Panc1 (cell line): ENCODE data around the gene ATP10A. TPM values are rescaled to one million over a fixed set of nuclear protein-coding genes. Genes with fewer than 3 reads are reported as not detected.

ENCODE experiments used
- ATAC-seq: fragments of 200-7000 bp; cut with Tn5 transposase; 2 replicates; pipeline ENCODE4 v1.9.1; 2020; ENCODE audit warnings: mild to moderate bottlenecking, moderate library complexity
- BruUV-seq: library from RNA; stranded (reverse); fragments of 400-500 nt; replicated peaks from 2 replicates; lab custom pipeline; 2021; lab: Mats Ljungman, UMichigan
- CTCF ChIA-PET: fragments of 300-600 bp; sonication (Branson Sonifier 250); formaldehyde crosslinking; loops from one replicate; lab custom pipeline; 2022; ENCODE audit warnings: antibody characterized with exemption; lab: Charles Lee
- POLR2A ChIA-PET: fragments of 300-600 bp; sonication (Branson Sonifier 250); formaldehyde crosslinking; loops from one replicate; lab custom pipeline; 2022; ENCODE audit warnings: antibody characterized with exemption; lab: Charles Lee
- DNase-seq: peaks from one replicate; pipeline ENCODE4 v3.0.0-alpha.2; 2010; ENCODE audit warnings: low read depth, low spot score
- H3K27ac ChIP-seq: 2 replicates; pipeline ENCODE4 v1.5.1; 2011; ENCODE audit warnings: mild to moderate bottlenecking, low read length, inconsistent platforms
- H3K27me3 ChIP-seq: fragments of 200-500 bp; sonication (Bioruptor generic); 2 replicates; pipeline ENCODE4 v1.6.0; 2014; ENCODE audit warnings: low read length, inconsistent platforms; ENCODE audit not compliant: control insufficient read depth, insufficient read depth
- H3K36me3 ChIP-seq: fragments of 200-500 bp; sonication (Bioruptor generic); 2 replicates; pipeline ENCODE4 v1.5.1; 2014; ENCODE audit warnings: inconsistent platforms, mild to moderate bottlenecking, low read length, moderate library complexity; ENCODE audit not compliant: control insufficient read depth, insufficient read depth
- H3K4me1 ChIP-seq: 2 replicates; pipeline ENCODE4 v1.5.1; 2011; ENCODE audit warnings: inconsistent platforms, mild to moderate bottlenecking, low read length, moderate library complexity; ENCODE audit not compliant: control insufficient read depth, insufficient read depth
- H3K4me3 ChIP-seq, 2 experiments: 2 replicates each; pipeline ENCODE4 v1.5.1; 2011 to 2012; ENCODE audit warnings: low read depth in 2 of 2, low read length in 2 of 2, mild to moderate bottlenecking in 2 of 2, inconsistent platforms in 1 of 2, moderate library complexity in 1 of 2
- H3K9me3 ChIP-seq: fragments of 200-500 bp; sonication (Bioruptor generic); 2 replicates; pipeline ENCODE4 v1.5.1; 2014; ENCODE audit warnings: low read depth, mild to moderate bottlenecking, inconsistent platforms, low read length, moderate library complexity; ENCODE audit not compliant: control insufficient read depth, insufficient read depth
- CTCF ChIP-seq: fragments of 450-650 bp; IDR thresholded peaks from 2 replicates; pipeline ENCODE4 v1.5.1; 2017; ENCODE audit warnings: mild to moderate bottlenecking
- POLR2AphosphoS5 ChIP-seq: IDR thresholded peaks from 2 replicates; pipeline ENCODE4 v1.6.1; 2012; ENCODE audit warnings: mild to moderate bottlenecking, low read depth, low read length, moderate library complexity
- REST ChIP-seq, 2 experiments: IDR thresholded peaks; 2 replicates each; pipeline ENCODE4 v1.6.1; 2011 to 2012; ENCODE audit warnings: low read depth in 2 of 2, control low read depth in 1 of 2, low read length in 1 of 2, mild to moderate bottlenecking in 1 of 2, moderate library complexity in 1 of 2; ENCODE audit not compliant: insufficient read depth in 1 of 2
- SIN3A ChIP-seq: IDR thresholded peaks from 2 replicates; pipeline ENCODE4 v1.6.1; 2012; ENCODE audit warnings: low read depth, mild to moderate bottlenecking, low read length, moderate library complexity, borderline replicate concordance; ENCODE audit not compliant: insufficient read depth
- TCF7L2 ChIP-seq: IDR thresholded peaks from 2 replicates; pipeline ENCODE4 v1.6.1; 2011; ENCODE audit warnings: mild to moderate bottlenecking, low read depth, low read length, inconsistent platforms
- in situ Hi-C: cut with HindIII; loops from 2 replicates; pipeline ENCODE4 v1.10.0; 2016; ENCODE audit warnings: low sequenced_read_pairs, low pct_unique_long_range_greater_than_20kb
- intact Hi-C: fragments of 100-400 bp; cut with micrococcal nuclease; formaldehyde crosslinking; loops from one replicate; pipeline ENCODE4 v1.10.0; 2022; ENCODE audit not compliant: unreplicated experiment
- total RNA-seq: library from RNA; stranded (reverse); gene quantifications from one replicate; pipeline ENCODE4 v1.2.1, GENCODE V29; 2021; ENCODE audit not compliant: unreplicated experiment

ATP10A gene
- total RNA-seq, 1 experiment from 2014 or later: 0.31 TPM

GRCh38 chr15:25901811-25902605 lies 38.9 kb upstream of the ATP10A start:
- POLR2A ChIA-PET: no interaction called here
- intact Hi-C loops: no loop called here
- Histone ChIP-seq H3K9me3 (no peaks in the 10 kb centered on the region), H3K27ac (no peak overlapping the region), H3K36me3 (no peaks in the 10 kb centered on the region), H3K4me1 (no peaks in the 10 kb centered on the region; the same call in 1 of the 2 replicates), H3K27me3 (no peaks in the 10 kb centered on the region), H3K4me3 (no peak overlapping the region)
- ATAC-seq (no peak), DNase-seq (no peak)
- no TSS peak for BruUV-seq
- in situ Hi-C loops: no loop called here
- CTCF ChIA-PET: interaction anchor here (0.6 kb wide), 1 partner anchor 588 kb away, joined by 3 read pairs; no protein-coding TSS in a partner anchor
- TF ChIP-seq POLR2AphosphoS5 (no peak), TCF7L2 (no peak), SIN3A (no peak), REST (IDR thresholded peaks at IDR 0.05; ENCODE audit: insufficient read depth in 1 of 2, low read depth in 2 of 2, low read length in 1 of 2) (no peak), CTCF (no peak)

- H3K36me3 ChIP-seq: no peaks in the 10 kb centered on the region
- no peaks in the 10 kb centered on the region for H3K9me3 ChIP-seq
- BruUV-seq: no TSS peak
- intact Hi-C loops (no loop called here), in situ Hi-C loops (no loop called here)
- H3K4me3 ChIP-seq: no peak overlapping the region
- H3K27me3 ChIP-seq: no peaks in the 10 kb centered on the region
- DNase-seq (no peak), ATAC-seq (no peak)
- no peaks in the 10 kb centered on the region; the same call in 1 of the 2 replicates for H3K4me1 ChIP-seq
- H3K27ac ChIP-seq: no peak overlapping the region
- ChIA-PET POLR2A (no interaction called here), CTCF (no interaction called here)
- TF ChIP-seq SIN3A (no peak), POLR2AphosphoS5 (no peak), TCF7L2 (no peak), REST (IDR thresholded peaks at IDR 0.05; ENCODE audit: insufficient read depth in 1 of 2, low read depth in 2 of 2, low read length in 1 of 2) (no peak), CTCF (no peak)
Measured at GRCh38 chr15:25900901-25901300, 37.8 kb upstream of the ATP10A start.
